Activated CD4-positive, CD25-positive, alpha-beta regulatory T cell (primary cell): ENCODE measurements around the gene RRAS2.
"Not testable (repeated sequence)": the region's sequence is repeated elsewhere in the genome, so short reads cannot be mapped to it uniquely, and the experiment has no call there.

Experiments
- DNase-seq, 4 experiments: peaks; one replicate each; lab custom pipeline; 2025; lab: John Stamatoyannopoulos, UW

The RRAS2 gene

GRCh38 chr11:14306481-14306880 lies 52.5 kb downstream of the RRAS2 start:
- DNase-seq = no peak

- DNase-seq = no peak
Measured at GRCh38 chr11:14305649-14306048, 53.3 kb downstream of the RRAS2 start.

GRCh38 chr11:14304601-14305000 lies 54.4 kb downstream of the RRAS2 start:
- no peak for DNase-seq

DNA sequence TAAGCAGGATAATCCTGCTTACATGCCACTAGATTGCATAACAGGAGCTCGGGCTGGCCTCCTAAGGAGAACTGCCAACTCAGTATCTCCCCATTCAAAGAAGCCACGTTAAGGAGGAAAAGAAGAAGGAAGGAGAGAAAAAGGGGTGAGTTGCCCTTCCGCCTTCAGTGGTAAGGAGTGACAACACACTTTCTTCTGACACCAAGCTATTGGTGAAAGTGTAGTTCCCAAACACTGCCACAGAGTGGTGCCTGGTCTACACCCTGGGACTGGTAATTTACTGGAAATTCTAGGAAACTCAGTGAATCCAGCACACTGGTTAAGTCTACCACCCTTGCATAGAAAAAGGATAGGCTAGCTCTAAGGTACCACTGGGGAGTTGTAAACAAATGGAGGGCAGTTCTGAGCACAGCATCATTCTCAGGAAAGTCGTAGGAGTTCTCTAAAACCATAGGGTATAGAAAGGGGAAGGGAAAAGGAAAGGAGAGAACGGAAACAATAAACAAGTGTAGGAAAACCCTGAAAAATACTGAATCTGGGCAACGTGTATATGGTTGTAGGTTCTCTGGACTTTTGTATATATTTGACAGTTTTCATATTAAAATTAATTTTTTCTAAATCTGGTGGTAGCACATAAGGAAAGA lies 58.2 kb downstream of the RRAS2 start:
- DNase-seq = peak in 1 of 4 experiments; percentile 4

DNA sequence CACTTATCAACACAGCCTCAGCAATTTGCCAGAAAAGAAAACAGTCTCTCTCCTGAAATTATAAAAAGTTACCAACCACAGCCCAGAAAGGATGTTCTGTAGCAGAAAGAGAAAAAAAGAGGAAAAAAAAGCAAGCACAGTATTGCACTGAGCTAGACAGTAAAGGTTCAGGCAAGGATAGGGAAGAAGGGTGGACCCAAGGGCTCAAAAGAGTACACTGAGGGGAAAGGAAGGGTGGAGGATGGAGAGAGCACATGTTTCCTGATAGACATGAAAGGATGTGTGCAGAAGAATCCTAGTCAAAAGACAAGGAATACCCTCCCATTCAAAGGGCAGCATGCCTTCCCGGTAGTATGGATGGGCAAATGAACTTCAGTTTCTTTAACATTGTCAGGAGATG lies 59.1 kb downstream of the RRAS2 start:
- no peak for DNase-seq

GRCh38 chr11:14290422-14290821 lies 68.6 kb downstream of the RRAS2 start:
- DNase-seq = no peak

GRCh38 chr11:14288189-14288935 lies 70.6 kb downstream of the RRAS2 start:
- DNase-seq = no peak

- DNase-seq = not testable (repeated sequence)
Measured at GRCh38 chr11:14278869-14279268, 80.1 kb downstream of the RRAS2 start.

DNA sequence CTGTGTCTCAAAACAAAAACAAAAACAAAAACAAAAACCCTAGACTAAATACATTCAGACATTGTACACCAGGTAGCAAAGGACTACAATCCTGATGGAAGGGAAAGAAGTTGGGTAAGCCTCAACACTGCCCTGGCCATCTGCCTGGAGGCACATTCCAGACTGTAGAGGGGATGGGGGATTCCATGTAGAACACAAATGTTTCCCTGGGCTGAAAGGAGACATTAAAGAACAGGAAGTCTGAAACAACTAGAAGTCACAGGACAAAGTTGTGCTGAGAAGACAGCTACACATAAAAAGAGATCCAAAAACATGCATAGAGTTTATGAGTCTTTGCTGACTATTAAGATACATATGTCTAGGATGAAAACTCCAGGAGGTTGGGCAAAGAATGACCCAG lies 83.9 kb downstream of the RRAS2 start:
- DNase-seq = no peak

DNA sequence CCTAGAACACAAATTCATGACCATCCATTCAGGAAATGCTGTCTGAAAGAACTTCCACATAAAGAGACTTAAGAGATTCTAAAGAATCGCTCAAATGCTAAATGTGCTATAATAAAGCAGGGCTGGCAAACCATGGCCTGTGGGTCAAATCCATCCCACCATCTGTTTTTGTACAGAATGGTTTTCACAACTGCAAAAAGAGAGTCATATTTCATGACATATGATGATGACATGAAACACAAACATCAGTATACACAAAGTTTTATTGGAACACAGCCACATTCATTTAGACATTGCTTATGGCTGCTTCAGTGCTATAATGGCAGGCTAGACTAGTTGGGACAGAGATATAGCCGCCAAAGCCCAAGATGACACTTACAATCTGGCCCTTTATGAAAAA lies 85.1 kb downstream of the RRAS2 start:
- no peak for DNase-seq

GRCh38 chr11:14270690-14271542 lies 88.1 kb downstream of the RRAS2 start:
- no peak for DNase-seq

DNA sequence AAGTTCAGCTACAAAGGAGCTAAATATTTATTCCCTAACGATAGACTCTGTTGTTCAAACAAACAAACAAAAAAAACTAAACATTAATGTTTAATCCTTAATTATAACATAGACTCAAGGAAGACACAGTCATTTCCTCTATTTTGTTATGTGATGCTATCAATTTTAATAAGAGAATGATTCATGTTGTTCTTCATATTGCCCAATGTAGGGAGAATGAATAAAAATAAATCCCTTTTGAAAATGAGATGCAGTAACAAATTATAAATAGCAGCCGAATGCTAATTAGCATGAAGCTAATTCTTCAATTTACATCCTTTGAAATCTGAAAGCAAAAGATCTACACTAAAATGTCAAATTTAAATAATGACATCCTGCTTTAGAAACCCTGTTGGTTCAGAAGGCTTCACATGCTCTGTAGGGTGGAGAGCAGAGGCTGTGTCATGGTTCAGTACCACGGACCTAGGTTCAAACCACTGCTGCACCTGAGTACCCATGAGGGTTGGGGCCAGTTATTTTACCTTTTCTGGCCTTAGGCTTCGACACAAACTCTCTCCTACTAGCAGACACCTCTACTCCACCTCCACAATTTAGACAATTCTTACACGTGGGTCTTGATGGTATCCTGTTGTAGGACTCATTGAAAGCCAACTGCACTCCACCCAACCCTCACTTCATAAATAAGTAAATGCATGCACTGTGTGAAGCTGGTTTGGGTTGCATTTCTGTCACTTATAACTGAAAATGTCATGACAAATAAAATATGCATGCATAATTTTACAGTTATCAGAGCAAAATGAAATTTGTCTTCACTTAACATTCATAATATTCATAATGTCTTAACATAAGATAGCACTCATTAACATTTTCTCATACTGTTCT lies 89.0 kb downstream of the RRAS2 start:
- DNase-seq = no peak

- DNase-seq = no peak
Measured at GRCh38 chr11:14267861-14268635, 90.9 kb downstream of the RRAS2 start.

- DNase-seq = no peak
Measured at GRCh38 chr11:14266622-14267021, 92.4 kb downstream of the RRAS2 start.

DNA sequence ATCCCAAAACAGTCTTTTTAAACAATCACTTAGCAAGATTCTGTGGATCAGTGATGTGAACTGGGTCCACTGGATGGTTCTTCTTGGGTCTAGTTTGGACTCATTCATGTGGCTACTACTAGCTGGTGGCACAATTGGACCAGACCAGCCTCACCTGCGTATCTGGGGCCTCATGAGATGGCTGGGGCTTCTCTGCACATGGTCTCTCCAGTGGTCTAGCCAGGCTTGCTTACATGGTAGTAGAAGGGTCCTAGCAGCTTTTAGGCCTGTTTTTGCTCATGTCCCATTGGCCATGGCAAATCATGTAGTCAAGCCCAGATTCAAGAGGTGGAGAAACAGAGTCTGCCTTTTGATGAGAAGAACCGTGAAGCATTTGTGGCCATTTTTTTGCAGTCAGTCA lies 94.0 kb downstream of the RRAS2 start:
- DNase-seq = no peak

DNA sequence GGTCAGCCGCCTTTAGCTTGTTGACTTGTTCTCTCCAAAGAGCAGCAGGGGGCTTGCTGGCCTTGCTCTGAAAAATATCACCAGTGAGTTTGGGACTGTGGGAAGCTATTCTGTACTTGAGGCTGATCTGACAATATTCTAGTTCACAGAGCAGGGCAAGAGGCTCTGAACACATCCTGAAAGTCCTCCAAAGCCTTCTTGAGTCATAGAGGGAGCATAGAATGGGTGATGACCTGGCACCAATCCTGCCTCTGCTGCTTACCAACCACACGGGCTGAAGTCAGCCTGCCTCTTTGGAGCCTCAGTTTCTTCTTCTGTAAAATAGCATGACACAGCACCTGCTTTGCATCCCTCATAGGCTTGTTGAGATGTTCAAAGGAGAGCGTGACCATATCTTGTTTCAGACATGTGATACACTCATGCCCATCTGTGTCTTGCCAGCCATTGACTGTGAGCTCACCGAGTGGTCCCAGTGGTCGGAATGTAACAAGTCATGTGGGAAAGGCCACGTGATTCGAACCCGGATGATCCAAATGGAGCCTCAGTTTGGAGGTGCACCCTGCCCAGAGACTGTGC lies 96.6 kb downstream of the RRAS2 start:
- DNase-seq = no peak

DNA sequence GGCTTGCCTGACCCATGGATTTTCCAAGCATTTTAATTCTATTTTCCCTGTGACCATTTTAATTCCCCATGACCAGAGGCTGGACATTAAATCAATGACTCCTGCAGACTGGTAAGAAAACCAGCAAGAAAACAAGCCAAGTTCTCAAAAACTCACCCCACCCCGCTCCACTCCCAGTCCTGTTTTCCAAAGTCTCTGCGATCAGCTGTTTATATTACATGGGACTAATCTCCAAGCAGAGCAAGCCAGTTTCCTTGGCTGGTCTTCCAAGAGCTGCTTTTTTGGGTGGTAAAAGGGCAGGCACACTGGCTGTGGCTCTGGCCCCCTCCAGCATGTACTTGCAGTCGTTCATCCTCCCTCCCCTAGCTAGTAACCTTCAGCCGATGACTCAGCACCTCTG lies 97.9 kb downstream of the RRAS2 start:
- no peak for DNase-seq

GRCh38 chr11:14259878-14260277 lies 99.1 kb downstream of the RRAS2 start:
- DNase-seq = no peak

DNA sequence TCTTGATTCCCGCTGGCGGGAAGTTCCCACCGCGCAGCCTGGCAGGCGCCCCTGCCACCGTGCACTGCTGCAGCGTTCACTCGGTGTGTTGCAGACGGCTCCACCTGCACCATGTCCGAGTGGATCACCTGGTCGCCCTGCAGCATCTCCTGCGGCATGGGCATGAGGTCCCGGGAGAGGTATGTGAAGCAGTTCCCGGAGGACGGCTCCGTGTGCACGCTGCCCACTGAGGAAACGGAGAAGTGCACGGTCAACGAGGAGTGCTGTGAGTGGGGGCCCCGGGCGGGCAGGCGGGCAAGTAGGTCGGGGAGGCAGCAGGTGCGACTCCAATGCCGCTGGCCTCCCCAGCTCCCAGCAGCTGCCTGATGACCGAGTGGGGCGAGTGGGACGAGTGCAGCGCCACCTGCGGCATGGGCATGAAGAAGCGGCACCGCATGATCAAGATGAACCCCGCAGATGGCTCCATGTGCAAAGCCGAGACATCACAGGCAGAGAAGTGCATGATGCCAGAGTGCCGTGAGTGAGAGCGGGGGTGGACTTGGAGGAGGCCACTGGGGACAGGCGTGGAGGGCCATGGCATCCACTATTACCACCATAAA lies 99.7 kb downstream of the RRAS2 start:
- DNase-seq = no peak

DNA sequence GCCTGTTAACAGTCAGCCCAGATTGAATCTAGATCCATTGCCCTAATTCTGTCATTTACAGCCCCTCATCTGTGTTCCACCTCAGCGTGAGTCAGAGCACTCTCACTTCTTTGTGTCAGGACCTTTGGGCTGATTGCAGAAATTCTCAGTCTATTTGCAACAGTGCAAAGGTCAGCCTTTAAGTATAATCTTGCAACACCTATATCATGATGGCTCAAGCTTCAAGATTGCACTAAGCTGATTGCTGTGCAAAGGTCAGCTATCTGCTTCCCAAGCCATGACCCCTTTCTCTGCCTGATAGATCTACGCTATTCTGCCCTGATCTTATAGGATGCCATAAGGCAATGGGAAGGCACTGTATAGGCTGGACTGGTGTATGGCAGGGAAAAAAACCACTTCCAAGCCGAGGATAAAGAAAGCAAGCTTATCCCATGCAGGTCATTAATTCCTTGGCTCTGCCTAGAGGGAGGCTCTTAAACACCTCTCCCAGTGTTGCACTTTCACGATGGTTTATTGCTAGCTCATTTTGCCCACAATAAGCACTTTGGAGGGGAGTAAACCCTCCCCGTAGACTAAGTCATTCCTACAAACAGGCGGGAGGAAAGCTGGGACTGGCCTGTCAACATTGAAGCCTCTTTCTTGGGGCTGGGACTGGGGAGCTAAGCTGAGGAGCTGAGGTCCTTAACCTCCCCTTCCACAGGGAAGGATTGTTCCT lies 100.6 kb downstream of the RRAS2 start:
- no peak for DNase-seq
